CD4-positive, CD25-positive, alpha-beta regulatory T cell (primary cell): ENCODE results near the gene RPL36A. TPM values are rescaled to one million over a fixed set of nuclear protein-coding genes. Genes with fewer than 3 reads are reported as not detected.

Experiments used
- ATAC-seq, 2 donors: fragments of 150-1000 bp; cut with Tn5 transposase; one replicate each; pipeline ENCODE4 v1.10.0; 2021; ENCODE audit warnings: low read depth in 2 of 2, moderate number of reproducible peaks in 2 of 2, moderate library complexity in 1 of 2
- DNase-seq, 3 donors: peaks; one replicate each; pipeline versions ENCODE4 v3.0.0 to v3.0.0-alpha.2; 2012 to 2022; ENCODE audit warnings: mixed read lengths in 1 of 3
- H3K27ac ChIP-seq: one replicate; pipeline ENCODE4 v1.7.0; 2013; ENCODE audit warnings: mild to moderate bottlenecking, low read length; ENCODE audit not compliant: insufficient read depth, poor library complexity, severe bottlenecking
- H3K27me3 ChIP-seq: one replicate; pipeline ENCODE4 v1.7.0; 2013; ENCODE audit warnings: low read length; ENCODE audit not compliant: control insufficient read depth, insufficient read depth
- H3K36me3 ChIP-seq: one replicate; pipeline ENCODE4 v1.7.0; 2013; ENCODE audit warnings: mild to moderate bottlenecking, low read length, moderate library complexity; ENCODE audit not compliant: control insufficient read depth, insufficient read depth
- H3K4me1 ChIP-seq: 2 replicates; pipeline ENCODE4 v1.7.0; 2013; ENCODE audit warnings: mild to moderate bottlenecking, low read length; ENCODE audit not compliant: insufficient read depth, control insufficient read depth, poor library complexity, severe bottlenecking
- H3K4me3 ChIP-seq: one replicate; pipeline ENCODE4 v1.7.0; 2013; ENCODE audit warnings: low read depth, mild to moderate bottlenecking, low read length, moderate library complexity
- H3K9me3 ChIP-seq, 2 experiments: 1 replicate in 1 of 2; 2 replicates in 1 of 2; pipeline ENCODE4 v1.7.0; 2013; ENCODE audit warnings: low read length in 2 of 2, mild to moderate bottlenecking in 1 of 2, moderate library complexity in 1 of 2; ENCODE audit not compliant: control insufficient read depth in 2 of 2
- H3K27ac Mint-ChIP-seq, 3 donors: one replicate each; pipeline ENCODE4 v1.8.0; 2020 to 2022; ENCODE audit warnings: mild to moderate bottlenecking in 3 of 3, mixed read lengths in 3 of 3, moderate library complexity in 2 of 3
- H3K27me3 Mint-ChIP-seq: one replicate; pipeline ENCODE4 v1.8.0; 2022; ENCODE audit warnings: mild to moderate bottlenecking, mixed read lengths
- H3K36me3 Mint-ChIP-seq: one replicate; pipeline ENCODE4 v1.8.0; 2020; ENCODE audit warnings: mixed read lengths
- H3K4me1 Mint-ChIP-seq, 4 donors: one replicate each; pipeline ENCODE4 v1.8.0; 2020 to 2022; ENCODE audit warnings: mixed read lengths in 4 of 4, mild to moderate bottlenecking in 1 of 4
- H3K4me3 Mint-ChIP-seq, 4 donors: one replicate each; pipeline ENCODE4 v1.8.0; 2020 to 2022; ENCODE audit warnings: mild to moderate bottlenecking in 4 of 4, mixed read lengths in 4 of 4, moderate library complexity in 3 of 4
- H3K9me3 Mint-ChIP-seq, 7 donors: one replicate each; pipeline ENCODE4 v1.8.0; 2020 to 2022; ENCODE audit warnings: mixed read lengths in 7 of 7, mild to moderate bottlenecking in 3 of 7, moderate library complexity in 2 of 7
- polyA plus RNA-seq, 4 donors: library from polyadenylated mRNA; unstranded; fragments of 300-500 nt; fragmentation: Illumina TruSeq; gene quantifications; one replicate each; pipeline ENCODE4 v1.2.3, GENCODE V29; 2021
- total RNA-seq: library from RNA; stranded (reverse); gene quantifications from one replicate; pipeline ENCODE4 v1.2.3, GENCODE V29; 2022

RPL36A gene
- total and polyA plus RNA-seq, 5 donors from 2014 or later, result 174 to 2,189 (median 1,666) TPM

DNA sequence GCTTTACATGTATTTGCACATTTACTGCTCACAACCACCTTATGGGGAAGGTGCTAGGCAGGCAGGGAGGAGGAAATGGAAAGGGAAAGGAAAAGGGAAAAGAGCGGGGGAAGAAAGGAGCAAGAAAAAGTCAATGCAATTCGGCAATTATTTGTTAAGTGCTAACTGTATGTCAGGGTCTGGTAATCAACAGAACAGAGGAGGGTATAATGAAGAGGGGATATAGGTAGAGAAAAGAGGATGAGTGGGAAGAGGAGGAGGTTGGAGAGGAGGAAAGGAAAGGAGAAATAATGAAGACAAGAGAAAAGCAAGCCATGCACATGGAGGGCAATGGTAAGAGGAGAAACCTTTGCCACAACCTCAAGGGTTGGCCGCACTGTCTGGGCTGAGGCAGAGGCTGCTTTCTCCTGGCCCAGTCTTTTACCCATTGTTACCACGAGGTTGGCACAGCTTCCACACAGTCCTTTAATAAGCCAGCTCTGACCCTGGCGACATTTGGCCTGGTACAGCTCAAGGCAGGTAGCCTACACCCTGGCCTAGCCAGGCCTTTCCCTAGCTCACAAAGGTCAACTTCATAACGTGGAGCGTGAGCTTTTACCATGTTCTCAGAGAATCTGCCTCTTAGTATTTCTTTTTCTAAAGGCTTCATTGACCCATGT lies 5.7 kb upstream of the RPL36A start:
- no peaks in the 10 kb centered on the region for H3K9me3 ChIP-seq
- Mint-ChIP-seq H3K27me3 (peaks cover 5% of the 10 kb centered on the region), H3K36me3 (no peaks in the 10 kb centered on the region), H3K4me3 (no peak overlapping the region), H3K9me3 (no peaks in the 10 kb centered on the region), H3K27ac (no peak overlapping the region), H3K4me1 (peaks cover 0 to under 1% (median 0%) of the 10 kb centered on the region in 4 donors)
- H3K4me1 ChIP-seq, result no peaks in the 10 kb centered on the region
- H3K4me3 ChIP-seq, result no peak overlapping the region
- no peaks in the 10 kb centered on the region for H3K27me3 ChIP-seq
- no peaks in the 10 kb centered on the region for H3K36me3 ChIP-seq
- no peak overlapping the region for H3K27ac ChIP-seq
- no peak for ATAC-seq
- no peak for DNase-seq

DNA sequence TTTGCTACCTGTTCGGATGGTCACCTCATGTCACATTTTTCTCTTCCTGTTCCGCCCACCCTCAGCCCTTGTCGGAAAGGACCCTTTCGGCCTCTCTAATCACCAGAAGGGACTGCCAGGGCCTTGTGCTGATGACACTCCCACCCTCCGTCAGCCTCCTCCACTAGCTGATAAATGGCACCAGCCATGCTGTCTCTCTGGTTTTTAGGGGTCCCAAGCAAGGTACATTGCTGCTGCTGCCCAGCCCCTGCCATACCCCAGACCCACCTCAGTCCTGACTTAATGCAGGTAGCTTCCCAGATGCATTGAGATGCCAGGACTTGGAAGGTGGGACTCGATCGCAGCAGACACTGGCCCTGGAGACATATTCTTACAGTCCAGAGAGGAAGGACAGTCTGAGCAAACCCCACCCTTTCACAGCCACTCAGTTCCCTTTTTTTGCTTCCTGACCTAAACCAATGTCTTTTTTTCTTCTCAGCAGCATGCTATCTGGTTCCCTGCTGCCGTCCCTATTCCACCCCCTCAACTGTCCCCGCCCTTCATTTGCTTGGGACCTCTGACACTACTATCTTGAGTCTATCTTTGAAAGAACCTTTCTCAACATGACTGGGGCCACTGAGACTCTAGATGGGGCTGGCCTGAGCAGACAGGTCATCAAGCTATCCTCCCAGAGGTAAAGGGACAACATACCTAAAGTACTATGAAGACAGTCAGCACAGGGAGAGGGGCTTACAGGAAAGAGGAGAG lies 4.8 kb upstream of the RPL36A start, which contains the start of gene BTK:
Gene BTK (minus strand): TSS at position 397 of the 747 bp plus-strand sequence. CDS start 10,907 bp downstream, outside the sequence.
- H3K27me3 ChIP-seq, result no peaks in the 10 kb centered on the region
- Mint-ChIP-seq H3K4me3 (no peak within 1 kb of the TSS), H3K27ac (peak within 1 kb of the TSS in 2 of 3 donors; percentile 11 to 46), H3K4me1 (peaks cover 0 to 7% (median 3%) of the 10 kb centered on the region in 4 donors), H3K36me3 (no peaks in the 10 kb centered on the region), H3K27me3 (peaks cover 5% of the 10 kb centered on the region), H3K9me3 (no peaks in the 10 kb centered on the region)
- no peaks in the 10 kb centered on the region for H3K4me1 ChIP-seq
- ATAC-seq, result no peak
- no peak for DNase-seq
- H3K4me3 ChIP-seq, result no peak within 1 kb of the TSS
- no peak within 1 kb of the TSS for H3K27ac ChIP-seq
- H3K36me3 ChIP-seq, result no peaks in the 10 kb centered on the region
- H3K9me3 ChIP-seq, result no peaks in the 10 kb centered on the region

DNA sequence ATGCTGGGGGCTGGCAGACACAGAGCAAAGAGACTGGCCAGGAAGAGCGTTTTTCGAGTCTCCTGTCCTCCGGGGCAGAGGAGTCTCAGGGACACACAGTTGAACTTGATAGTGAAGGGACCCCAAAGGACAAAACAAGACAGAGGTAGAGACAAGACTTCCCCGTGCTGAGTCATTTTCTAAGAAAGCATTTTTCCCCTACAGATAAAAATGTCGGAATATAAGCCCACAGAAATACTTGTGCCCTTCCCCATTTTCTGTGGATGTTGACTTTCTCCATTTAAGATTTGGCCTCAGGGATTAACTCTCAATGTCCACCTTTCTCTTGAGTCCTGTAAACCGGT lies 4.3 kb upstream of the RPL36A start:
- Histone ChIP-seq H3K9me3 (no peaks in the 10 kb centered on the region), H3K27me3 (no peaks in the 10 kb centered on the region), H3K4me3 (no peak overlapping the region), H3K4me1 (peaks cover 4% of the 10 kb centered on the region), H3K27ac (no peak overlapping the region), H3K36me3 (no peaks in the 10 kb centered on the region)
- Mint-ChIP-seq H3K4me1 (peaks cover 0 to 12% (median 8%) of the 10 kb centered on the region in 4 donors), H3K36me3 (no peaks in the 10 kb centered on the region), H3K27me3 (peaks cover 2% of the 10 kb centered on the region), H3K27ac (peak overlapping the region in 2 of 3 donors; percentile 11 to 46), H3K4me3 (no peak overlapping the region), H3K9me3 (no peaks in the 10 kb centered on the region)
- ATAC-seq (no peak), DNase-seq (no peak)

DNA sequence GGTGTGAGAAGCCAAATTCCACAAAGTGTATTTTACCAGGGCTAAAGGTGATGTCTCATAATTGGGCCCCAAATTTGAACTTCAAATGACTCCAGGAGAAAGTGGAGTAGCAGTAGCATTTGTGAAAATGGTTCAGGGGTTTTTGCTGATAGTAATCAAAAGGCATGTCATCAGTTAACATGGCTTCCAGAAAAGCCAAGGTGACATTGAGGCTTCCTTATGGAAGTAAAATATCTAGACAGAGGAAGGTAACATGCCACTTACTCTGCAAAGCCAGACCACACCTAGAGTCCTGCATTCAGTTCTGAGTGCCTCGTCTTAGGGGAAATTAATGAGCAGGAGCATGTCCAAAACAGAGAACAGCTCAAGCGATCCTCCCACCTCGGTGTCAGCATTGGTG lies 2.2 kb upstream of the RPL36A start:
- DNase-seq (no peak), ATAC-seq (no peak)
- Histone ChIP-seq H3K36me3 (peaks cover 4% of the 10 kb centered on the region), H3K27ac (no peak overlapping the region), H3K27me3 (no peaks in the 10 kb centered on the region), H3K9me3 (no peaks in the 10 kb centered on the region), H3K4me3 (no peak overlapping the region), H3K4me1 (peaks cover 6% of the 10 kb centered on the region)
- Mint-ChIP-seq H3K4me1 (peaks cover 0 to 27% (median 15%) of the 10 kb centered on the region in 4 donors), H3K27me3 (no peaks in the 10 kb centered on the region), H3K36me3 (no peaks in the 10 kb centered on the region), H3K9me3 (no peaks in the 10 kb centered on the region), H3K4me3 (no peak overlapping the region), H3K27ac (no peak overlapping the region)

DNA sequence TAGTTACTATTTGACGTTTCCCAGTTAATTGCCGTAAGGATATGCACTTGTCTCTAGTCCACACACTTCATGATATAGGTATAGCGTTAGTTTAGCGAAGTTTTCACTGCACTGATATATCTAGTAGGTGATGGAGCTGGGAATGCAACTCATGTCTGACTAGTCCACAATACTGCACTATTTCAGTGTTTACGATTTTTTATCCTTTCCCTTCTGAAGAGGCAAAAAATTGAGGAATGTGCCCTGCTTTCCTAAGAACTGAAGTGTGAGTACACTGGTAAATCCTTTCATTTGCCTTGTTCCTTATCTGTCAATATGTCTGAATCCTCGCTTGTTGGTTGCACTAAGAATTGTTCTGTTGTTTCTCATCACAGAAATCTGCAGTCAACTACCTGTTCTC lies 1.0 kb downstream of the RPL36A start:
- peak overlapping the region; percentile 80 for H3K27ac ChIP-seq
- H3K4me1 Mint-ChIP-seq, result peaks cover 0 to 32% (median 16%) of the 10 kb centered on the region in 4 donors
- H3K27ac Mint-ChIP-seq, result peak overlapping the region; percentile 93 to 97 (median 95)
- H3K27me3 ChIP-seq, result no peaks in the 10 kb centered on the region
- ATAC-seq (no peak), DNase-seq (no peak)
- H3K9me3 ChIP-seq, result no peaks in the 10 kb centered on the region
- peak overlapping the region; percentile 75 for H3K4me3 ChIP-seq
- peaks cover 6% of the 10 kb centered on the region for H3K36me3 ChIP-seq
- peak overlapping the region; percentile 90 to 99 (median 92) for H3K4me3 Mint-ChIP-seq
- no peaks in the 10 kb centered on the region for H3K36me3 Mint-ChIP-seq
- H3K4me1 ChIP-seq, result peaks cover 6% of the 10 kb centered on the region
- no peaks in the 10 kb centered on the region for H3K27me3 Mint-ChIP-seq
- H3K9me3 Mint-ChIP-seq, result no peaks in the 10 kb centered on the region

DNA sequence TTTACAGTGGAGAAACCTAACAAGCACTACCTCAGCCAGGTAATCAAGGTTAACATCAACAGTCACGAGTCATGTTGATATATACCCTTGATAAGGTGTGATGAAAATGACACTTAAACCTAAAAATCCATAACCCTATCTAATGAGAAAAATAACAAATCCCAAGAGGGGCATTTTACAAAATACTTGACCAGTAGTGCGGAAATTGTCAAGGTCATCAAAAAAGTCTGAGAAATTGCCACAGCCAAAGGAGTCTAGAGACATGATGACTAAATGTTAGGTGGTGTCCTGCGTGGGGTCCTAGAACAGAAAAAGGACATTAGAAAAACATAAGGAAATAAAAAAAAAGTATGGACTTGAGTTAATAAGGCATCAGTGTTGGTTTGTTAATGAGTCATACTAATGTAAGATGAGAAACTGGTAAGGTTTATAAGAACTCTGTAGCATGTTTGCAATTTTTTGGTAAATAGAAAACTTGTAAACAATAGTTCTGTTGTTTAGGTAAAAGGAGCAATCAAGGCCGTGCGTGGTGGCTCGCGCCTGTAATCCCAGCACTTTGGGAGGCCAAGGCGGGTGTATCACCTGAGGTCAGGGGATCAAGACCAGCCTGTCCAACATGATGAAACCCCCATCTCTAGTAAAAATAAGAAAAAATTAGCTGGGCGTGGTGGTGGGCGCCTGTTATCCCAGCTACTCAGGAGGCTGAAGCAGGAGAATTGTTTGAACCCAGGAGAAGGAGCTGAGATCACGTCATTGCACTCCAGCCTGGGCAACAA lies 2.9 kb downstream of the RPL36A start:
- Mint-ChIP-seq H3K27ac (peak overlapping the region in 2 of 3 donors; percentile 51 to 65), H3K4me1 (peaks cover 0 to 32% (median 16%) of the 10 kb centered on the region in 4 donors), H3K4me3 (no peak overlapping the region), H3K9me3 (no peaks in the 10 kb centered on the region), H3K27me3 (no peaks in the 10 kb centered on the region), H3K36me3 (no peaks in the 10 kb centered on the region)
- peaks cover 6% of the 10 kb centered on the region for H3K4me1 ChIP-seq
- no peak for DNase-seq
- H3K27ac ChIP-seq, result peak overlapping the region; percentile 33
- no peaks in the 10 kb centered on the region for H3K27me3 ChIP-seq
- H3K4me3 ChIP-seq, result no peak overlapping the region
- H3K36me3 ChIP-seq, result peaks cover 6% of the 10 kb centered on the region
- H3K9me3 ChIP-seq, result no peaks in the 10 kb centered on the region
- no peak for ATAC-seq

DNA sequence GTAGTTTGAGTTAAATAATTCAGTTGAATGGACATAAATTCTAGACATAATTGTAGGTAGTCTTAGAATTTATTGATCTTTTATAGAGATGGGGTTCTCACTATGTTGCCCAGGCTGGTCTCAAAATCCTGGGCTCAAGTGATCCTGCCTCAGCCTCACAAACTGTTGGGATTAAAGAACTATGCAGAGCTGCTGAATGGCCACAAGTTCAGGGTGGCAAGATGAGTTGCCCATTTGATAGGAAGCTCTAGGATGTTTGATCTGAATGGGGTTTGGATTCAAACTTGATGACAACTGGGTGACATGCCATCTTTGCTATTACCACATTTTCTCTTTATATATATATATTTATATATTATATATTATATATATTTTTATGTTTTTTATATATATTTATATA lies 3.6 kb downstream of the RPL36A start:
- Mint-ChIP-seq H3K4me1 (peaks cover 0 to 32% (median 16%) of the 10 kb centered on the region in 4 donors), H3K36me3 (no peaks in the 10 kb centered on the region), H3K27ac (no peak overlapping the region), H3K9me3 (no peaks in the 10 kb centered on the region), H3K4me3 (no peak overlapping the region), H3K27me3 (no peaks in the 10 kb centered on the region)
- Histone ChIP-seq H3K27ac (no peak overlapping the region), H3K9me3 (no peaks in the 10 kb centered on the region), H3K36me3 (peaks cover 6% of the 10 kb centered on the region), H3K4me1 (peaks cover 6% of the 10 kb centered on the region), H3K27me3 (no peaks in the 10 kb centered on the region), H3K4me3 (no peak overlapping the region)
- DNase-seq (no peak), ATAC-seq (no peak)
